HS-5 (cell line): ENCODE data around the gene ORC2.

Source experiments
- DNase-seq: peaks from one replicate; pipeline ENCODE4 v3.0.0-alpha.2; 2012; ENCODE audit warnings: low read depth

The ORC2 gene

GRCh38 chr2:200860092-200860795, 103.2 kb downstream of the ORC2 start:
- DNase-seq = no peak
